Lung (tissue), 12 donors: ENCODE measurements around the gene MSMB. TPM values are rescaled to one million over a fixed set of nuclear protein-coding genes. Genes with fewer than 3 reads are reported as not detected.
"Not testable (repeated sequence)": the region's sequence is repeated elsewhere in the genome, so short reads cannot be mapped to it uniquely, and the experiment has no call there.

Experiments
- ATAC-seq: fragments of 200-7000 bp; cut with Tn5 transposase; one replicate; pipeline ENCODE4 v1.9.1; 2020; ENCODE audit warnings: moderate number of reproducible peaks; ENCODE audit not compliant: insufficient read depth, low FRiP score
- DNase-seq, 3 donors: peaks; one replicate each; pipeline ENCODE4 v3.0.0-alpha.2; 2013 to 2017
- H3K27ac ChIP-seq, 2 donors: one replicate each; pipeline ENCODE4 v1.5.1; 2013; ENCODE audit warnings: mild to moderate bottlenecking in 2 of 2, moderate library complexity in 2 of 2, control low read depth in 1 of 2, inconsistent platforms in 1 of 2, low read depth in 1 of 2, low read length in 1 of 2
- H3K27me3 ChIP-seq, 3 donors: one replicate each; pipeline ENCODE4 v1.5.1; 2013; ENCODE audit warnings: low read length in 2 of 3; ENCODE audit not compliant: control insufficient read depth in 3 of 3, insufficient read depth in 3 of 3
- H3K36me3 ChIP-seq, 4 donors: one replicate each; pipeline ENCODE4 v1.5.1; 2013; ENCODE audit warnings: low read length in 4 of 4, mild to moderate bottlenecking in 1 of 4, moderate library complexity in 1 of 4; ENCODE audit not compliant: control insufficient read depth in 4 of 4, insufficient read depth in 4 of 4
- H3K4me1 ChIP-seq, 5 donors: one replicate each; pipeline ENCODE4 v1.5.1; 2013; ENCODE audit warnings: low read length in 5 of 5, mild to moderate bottlenecking in 2 of 5, moderate library complexity in 1 of 5; ENCODE audit not compliant: control insufficient read depth in 5 of 5, insufficient read depth in 5 of 5
- H3K4me3 ChIP-seq: one replicate; pipeline ENCODE4 v1.5.1; 2013; ENCODE audit warnings: mild to moderate bottlenecking, control low read depth, moderate library complexity
- H3K9ac ChIP-seq, 2 donors: one replicate each; pipeline ENCODE4 v1.5.1; 2013; ENCODE audit warnings: low read length in 2 of 2, control low read depth in 1 of 2; ENCODE audit not compliant: insufficient read depth in 1 of 2
- H3K9me3 ChIP-seq, 4 donors: one replicate each; pipeline ENCODE4 v1.5.1; 2013; ENCODE audit warnings: low read length in 3 of 4, mild to moderate bottlenecking in 1 of 4, moderate library complexity in 1 of 4; ENCODE audit not compliant: control insufficient read depth in 4 of 4, insufficient read depth in 3 of 4
- CTCF ChIP-seq: IDR thresholded peaks from 2 replicates; pipeline ENCODE4 v1.5.1; 2012; ENCODE audit warnings: mild to moderate bottlenecking; ENCODE audit errors: control extremely low read depth, extremely low read depth
- WGBS, 2 donors: extraction: QIAGEN DNeasy Blood & Tissue Kit; methylation state at CpG; one replicate each; pipeline ENCODE4 v1.1.7; 2013; 5-methylcytosine and 5-hydroxymethylcytosine counted together
- polyA plus RNA-seq, 2 donors: library from polyadenylated mRNA; stranded (reverse); fragments of 200-250 nt; gene quantifications; one replicate each; pipeline ENCODE4 v1.2.1, GENCODE V29; 2013
- total RNA-seq, 2 donors: library from RNA; depleted of rRNA in 1 of 2; stranded (reverse); fragments of >200 nt in 1 of 2; gene quantifications; one replicate each; pipeline ENCODE4 v1.2.1, GENCODE V29; 2014 to 2021
- donor health status: control.
- donor health status: control.
- donor health status: Bipolar disorder and iron deficiency.
- donor health status: healthy.
- donor health status: DM: yes; HTN: yes; CAD: no.

The MSMB gene
- total and polyA plus RNA-seq, 4 donors = 0.64 to 62.7 (median 18.5) TPM; not detected in 1

GRCh38 chr10:46064269-46064817 is 18.3 kb upstream of the MSMB start:
- WGBS, 2 donors = 96% methylated on average over 1 of the region's 1 CpG

DNA sequence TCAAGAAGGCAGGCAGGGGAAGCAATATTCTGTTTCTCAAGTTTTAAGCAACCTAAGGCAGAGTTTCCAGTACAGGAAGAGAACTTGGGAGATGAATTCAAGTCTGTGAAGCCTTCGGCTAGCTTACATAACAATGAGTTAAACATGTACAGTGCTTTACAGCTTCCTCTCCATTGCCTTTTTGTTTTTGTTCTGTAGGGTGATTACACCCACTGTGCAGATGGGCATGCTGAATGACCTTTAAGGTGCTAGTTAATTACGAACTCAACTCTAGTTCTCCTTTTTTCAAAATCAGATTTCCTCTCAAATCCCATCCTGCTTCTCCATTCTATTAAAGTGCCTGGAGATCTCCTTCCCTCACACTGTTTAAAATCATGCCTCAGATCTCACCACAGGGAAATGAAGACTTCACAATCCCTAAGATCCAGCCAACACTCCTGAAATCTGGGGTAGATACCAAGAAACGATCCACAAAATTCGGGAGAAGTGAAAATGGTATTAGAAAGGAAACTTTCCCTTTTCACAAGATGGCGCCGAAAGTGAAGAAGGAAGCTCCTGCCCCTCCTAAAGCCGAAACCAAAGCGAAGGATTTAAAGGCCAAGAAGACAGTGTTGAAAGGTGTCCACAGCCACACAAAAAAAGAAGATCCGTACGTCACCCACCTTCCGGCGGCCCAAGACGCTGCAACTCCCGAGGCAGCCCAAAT is 16.8 kb upstream of the MSMB start:
- no peak for ATAC-seq

More at GRCh38 chr10:46064269-46064817, 18.3 kb upstream of the MSMB start:
- Histone ChIP-seq H3K9me3 (peaks cover 0 to 2% (median 0%) of the 10 kb centered on the region in 4 donors), H3K27ac (no peak overlapping the region), H3K27me3 (no peaks in the 10 kb centered on the region), H3K36me3 (no peaks in the 10 kb centered on the region), H3K4me1 (no peaks in the 10 kb centered on the region), H3K9ac (no peak overlapping the region), H3K4me3 (no peak overlapping the region)
- ATAC-seq (no peak), DNase-seq (no peak)
- TF ChIP-seq CTCF = no peak

DNA sequence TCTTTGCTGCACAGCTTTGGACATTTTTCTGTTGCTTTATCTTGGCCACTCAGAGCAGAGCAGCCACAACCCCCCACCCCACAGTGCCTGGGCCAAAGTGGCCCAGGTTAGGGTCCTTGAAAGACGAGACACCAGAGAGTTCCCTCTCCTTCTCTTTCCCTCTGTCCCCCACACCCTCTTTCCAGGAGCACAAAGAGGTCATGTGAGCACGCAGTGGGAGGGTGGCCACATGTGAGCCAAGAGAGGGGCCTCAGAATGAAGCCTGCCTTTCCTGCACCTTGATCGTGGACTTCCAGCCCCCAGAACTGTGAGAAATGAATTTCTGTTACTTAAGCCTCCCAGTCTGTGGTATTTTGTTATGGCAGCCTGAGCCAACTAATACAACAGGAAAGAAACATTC is 14.6 kb upstream of the MSMB start:
- ATAC-seq (no peak), DNase-seq (no peak)
- no peak overlapping the region for H3K27ac ChIP-seq
- no peak overlapping the region for H3K4me3 ChIP-seq
- no peak overlapping the region for H3K9ac ChIP-seq
- H3K4me1 ChIP-seq = no peaks in the 10 kb centered on the region
- peaks cover 0 to 2% (median under 1%) of the 10 kb centered on the region in 4 donors for H3K9me3 ChIP-seq
- no peaks in the 10 kb centered on the region for H3K36me3 ChIP-seq
- no peak for TF ChIP-seq CTCF
- H3K27me3 ChIP-seq = no peaks in the 10 kb centered on the region
- 82% methylated on average over 3 of the region's 3 CpGs for WGBS, 2 donors

More for the DNA sequence above, 16.8 kb upstream of the MSMB start:
- Histone ChIP-seq H3K4me1 (no peaks in the 10 kb centered on the region), H3K4me3 (no peak overlapping the region), H3K9ac (no peak overlapping the region), H3K27me3 (no peaks in the 10 kb centered on the region), H3K9me3 (peaks cover 0 to 2% (median 0%) of the 10 kb centered on the region in 4 donors), H3K36me3 (no peaks in the 10 kb centered on the region), H3K27ac (no peak overlapping the region)
- WGBS, 2 donors = 75 to 89% methylated on average over 14 of the region's 14 CpGs
- DNase-seq = no peak
- TF ChIP-seq CTCF = no peak

- DNase-seq = not testable (repeated sequence)
- 95 to 99% methylated on average over 5 of the region's 5 CpGs for WGBS, 2 donors
Measured at GRCh38 chr10:46057927-46058326, 11.9 kb upstream of the MSMB start.

More at GRCh38 chr10:46057927-46058326, 11.9 kb upstream of the MSMB start:
- not testable (repeated sequence) for H3K27me3 ChIP-seq, ATAC-seq, H3K9me3 ChIP-seq, H3K36me3 ChIP-seq, H3K4me1 ChIP-seq, H3K4me3 ChIP-seq, H3K27ac ChIP-seq, H3K9ac ChIP-seq
